Neuronal stem cell (in vitro differentiated cells): ENCODE results near the gene ABCA5.

Source experiments
- DNase-seq: peaks from one replicate; pipeline ENCODE4 v3.0.0-alpha.2; 2013; ENCODE audit warnings: low spot score
- H2AFZ ChIP-seq: one replicate; pipeline ENCODE4 v1.6.1; 2013; ENCODE audit warnings: mild to moderate bottlenecking, low read length, inconsistent platforms
- H2AK5ac ChIP-seq: 2 replicates; pipeline ENCODE4 v1.6.1; 2013; ENCODE audit warnings: low read depth, mild to moderate bottlenecking, inconsistent platforms, low read length, moderate library complexity, mixed read lengths
- H2BK120ac ChIP-seq: 2 replicates; pipeline ENCODE4 v1.6.1; 2013; ENCODE audit warnings: low read depth, mild to moderate bottlenecking, inconsistent platforms, low read length, moderate library complexity, mixed read lengths
- H2BK12ac ChIP-seq: one replicate; pipeline ENCODE4 v1.6.1; 2013; ENCODE audit warnings: low read length, inconsistent platforms
- H2BK15ac ChIP-seq: 2 replicates; pipeline ENCODE4 v1.6.1; 2013; ENCODE audit warnings: mild to moderate bottlenecking, low read length, inconsistent platforms, mixed read lengths
- H2BK5ac ChIP-seq: one replicate; pipeline ENCODE4 v1.6.1; 2013; ENCODE audit warnings: inconsistent platforms, mild to moderate bottlenecking, low read length, moderate library complexity
- H3K14ac ChIP-seq: one replicate; pipeline ENCODE4 v1.6.1; 2013; ENCODE audit warnings: low read length, inconsistent platforms
- H3K18ac ChIP-seq: 2 replicates; pipeline ENCODE4 v1.6.1; 2013; ENCODE audit warnings: low read length, inconsistent platforms
- H3K23ac ChIP-seq: 2 replicates; pipeline ENCODE4 v1.6.1; 2013; ENCODE audit warnings: low read depth, mild to moderate bottlenecking, mixed read lengths, low read length, inconsistent platforms; ENCODE audit not compliant: poor library complexity
- H3K27ac ChIP-seq: replicated peaks from 3 replicates; pipeline ENCODE4 v1.5.1; 2013; ENCODE audit warnings: low read length, inconsistent platforms
- H3K27me3 ChIP-seq, 3 experiments: 2 replicates each; pipeline ENCODE4 v1.6.1; 2013; ENCODE audit warnings: low read length in 3 of 3, mild to moderate bottlenecking in 2 of 3, inconsistent platforms in 1 of 3, low read depth in 1 of 3, mixed read lengths in 1 of 3, moderate library complexity in 1 of 3; ENCODE audit not compliant: control insufficient read depth in 3 of 3, insufficient read depth in 3 of 3
- H3K36me3 ChIP-seq, 2 donors: replicated peaks in 1 of 2; 2 replicates each; pipeline ENCODE4 v1.6.1; 2013; ENCODE audit warnings: low read length in 2 of 2; ENCODE audit not compliant: control insufficient read depth in 2 of 2, insufficient read depth in 2 of 2
- H3K4ac ChIP-seq: 2 replicates; pipeline ENCODE4 v1.6.1; 2013; ENCODE audit warnings: inconsistent platforms, mild to moderate bottlenecking, low read length, moderate library complexity
- H3K4me1 ChIP-seq, 2 donors: 1 replicate in 1 of 2; 2 replicates in 1 of 2; pipeline ENCODE4 v1.6.1; 2013; ENCODE audit warnings: low read length in 2 of 2, low read depth in 1 of 2; ENCODE audit not compliant: control insufficient read depth in 2 of 2, insufficient read depth in 1 of 2
- H3K4me2 ChIP-seq: one replicate; pipeline ENCODE4 v1.6.1; 2013; ENCODE audit warnings: mild to moderate bottlenecking, low read length, inconsistent platforms; ENCODE audit not compliant: insufficient read depth, poor library complexity, severe bottlenecking
- H3K4me3 ChIP-seq, 2 donors: 2 replicates each; pipeline ENCODE4 v1.5.1; 2013; ENCODE audit warnings: low read length in 2 of 2, mild to moderate bottlenecking in 2 of 2, inconsistent platforms in 1 of 2, moderate library complexity in 1 of 2
- H3K79me1 ChIP-seq: one replicate; pipeline ENCODE4 v1.6.1; 2013; ENCODE audit warnings: low read depth, mild to moderate bottlenecking, inconsistent platforms, low read length, moderate library complexity
- H3K9ac ChIP-seq: one replicate; pipeline ENCODE4 v1.6.1; 2013; ENCODE audit warnings: mild to moderate bottlenecking, low read depth, low read length, inconsistent platforms; ENCODE audit not compliant: poor library complexity
- H3K9me3 ChIP-seq, 2 donors: replicated peaks in 1 of 2; 2 replicates each; pipeline versions ENCODE3 to v1.6.1; 2013; ENCODE audit warnings: low read length in 2 of 2, mild to moderate bottlenecking in 2 of 2, inconsistent platforms in 1 of 2, low read depth in 1 of 2, mixed read lengths in 1 of 2, moderate library complexity in 1 of 2; ENCODE audit not compliant: control insufficient read depth in 2 of 2, insufficient read depth in 1 of 2
- H4K8ac ChIP-seq: one replicate; pipeline ENCODE4 v1.6.1; 2013; ENCODE audit warnings: low read depth, mild to moderate bottlenecking, inconsistent platforms, low read length, moderate library complexity
- H4K91ac ChIP-seq: one replicate; pipeline ENCODE4 v1.6.1; 2013; ENCODE audit warnings: low read length, low read depth, mild to moderate bottlenecking, inconsistent platforms; ENCODE audit not compliant: poor library complexity
- WGBS, 2 donors: extraction: QIAGEN DNeasy Blood & Tissue Kit; methylation state at CpG; one replicate each; pipeline ENCODE4 v1.1.7; 2013; ENCODE audit warnings: missing lambda C conversion rate in 2 of 2, mixed read lengths in 1 of 2; ENCODE audit not compliant: insufficient read length in 2 of 2, insufficient replicate concordance in 1 of 2; ENCODE audit errors: extremely low coverage in 2 of 2; 5-methylcytosine and 5-hydroxymethylcytosine counted together

Gene ABCA5

GRCh38 chr17:69320210-69320907, 6.6 kb downstream of the ABCA5 start:
- Histone ChIP-seq H3K4me3 (no peak overlapping the region), H3K27me3 (peaks cover 0 to 23% (median 0%) of the 10 kb centered on the region in 3 experiments), H2BK15ac (no peak overlapping the region), H2AFZ (no peak overlapping the region), H3K9me3 (no peaks in the 10 kb centered on the region), H2AK5ac (no peak overlapping the region), H3K4ac (no peak overlapping the region), H4K8ac (no peak overlapping the region), H2BK120ac (no peak overlapping the region), H3K36me3 (no peaks in the 10 kb centered on the region), H3K27ac (no peak overlapping the region), H2BK12ac (no peak overlapping the region), H3K23ac (no peak overlapping the region), H3K4me2 (no peak overlapping the region), H2BK5ac (no peak overlapping the region), H3K9ac (no peak overlapping the region), H3K4me1 (peaks cover 0 to 4% of the 10 kb centered on the region in 2 donors), H3K14ac (no peak overlapping the region), H3K18ac (no peak overlapping the region), H3K79me1 (no peaks in the 10 kb centered on the region), H4K91ac (no peak overlapping the region)
- DNase-seq, result no peak
- no CpG with 5 or more reads among the region's 5 CpGs for WGBS, 2 donors

GRCh38 chr17:69317625-69318024, 9.3 kb downstream of the ABCA5 start:
- no peak for DNase-seq
- Histone ChIP-seq H2AFZ (no peak overlapping the region), H3K9me3 (no peaks in the 10 kb centered on the region), H2AK5ac (no peak overlapping the region), H4K91ac (no peak overlapping the region), H3K27me3 (no peaks in the 10 kb centered on the region), H2BK12ac (no peak overlapping the region), H3K27ac (no peak overlapping the region), H2BK5ac (no peak overlapping the region), H3K36me3 (no peaks in the 10 kb centered on the region), H3K79me1 (no peaks in the 10 kb centered on the region), H3K18ac (no peak overlapping the region), H3K4me3 (no peak overlapping the region), H3K4me2 (no peak overlapping the region), H3K9ac (no peak overlapping the region), H2BK120ac (no peak overlapping the region), H3K4me1 (peaks cover 5 to 8% of the 10 kb centered on the region in 2 donors), H2BK15ac (no peak overlapping the region), H3K23ac (no peak overlapping the region), H3K4ac (no peak overlapping the region), H3K14ac (no peak overlapping the region), H4K8ac (no peak overlapping the region)
- no CpG with 5 or more reads among the region's 1 CpG for WGBS, 2 donors

DNA sequence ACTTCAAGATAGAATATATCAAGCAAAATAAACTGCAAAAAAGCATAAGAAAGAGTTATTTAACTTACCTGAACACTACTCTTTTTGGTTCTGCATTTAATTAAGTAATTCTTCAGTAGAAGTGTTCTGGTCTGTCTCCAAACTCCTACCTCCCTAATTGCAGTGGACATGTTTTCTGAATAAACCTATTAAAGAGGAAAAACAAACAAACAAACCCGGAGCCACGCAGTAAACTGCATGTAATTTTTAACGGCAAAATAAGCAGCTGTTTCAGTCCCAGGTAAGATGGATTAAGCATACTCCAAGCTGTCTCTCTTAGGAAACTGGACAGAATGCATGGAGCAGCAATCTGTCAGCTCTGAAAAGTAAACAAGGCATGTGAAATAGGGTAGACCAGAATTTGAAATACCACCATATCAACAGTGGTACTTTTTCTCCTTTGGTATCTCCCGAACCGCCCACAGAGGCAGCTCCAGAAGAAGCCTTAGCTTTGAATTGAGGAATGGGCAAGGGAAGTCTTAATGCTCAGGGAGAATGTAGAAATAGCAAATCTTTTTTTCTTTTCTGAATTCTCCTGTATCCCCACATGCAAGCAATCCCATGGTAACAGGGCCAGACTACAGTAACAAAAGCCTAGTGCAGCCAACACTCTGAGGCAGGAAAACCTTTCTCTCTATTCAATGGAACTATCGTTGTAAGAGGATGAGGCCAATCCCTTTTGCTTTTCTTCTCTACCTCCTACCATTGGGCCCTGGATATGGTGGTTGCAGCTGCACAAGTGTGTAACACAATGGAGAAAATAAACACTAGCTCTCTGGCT, 12.5 kb downstream of the ABCA5 start:
- no peak overlapping the region for H2AK5ac ChIP-seq
- peaks cover 0 to 13% of the 10 kb centered on the region in 2 donors for H3K36me3 ChIP-seq
- H3K4ac ChIP-seq, result no peak overlapping the region
- H2BK5ac ChIP-seq, result no peak overlapping the region
- peaks cover 5 to 8% of the 10 kb centered on the region in 2 donors for H3K4me1 ChIP-seq
- no peaks in the 10 kb centered on the region for H3K27me3 ChIP-seq
- H2AFZ ChIP-seq, result peak overlapping the region; percentile 67
- H3K9me3 ChIP-seq, result no peaks in the 10 kb centered on the region
- no CpG with 5 or more reads among the region's 6 CpGs for WGBS, 2 donors
- no peak overlapping the region for H3K18ac ChIP-seq
- H3K14ac ChIP-seq, result no peak overlapping the region
- H3K23ac ChIP-seq, result no peak overlapping the region
- H2BK15ac ChIP-seq, result no peak overlapping the region
- H3K4me3 ChIP-seq, result peak overlapping the region in 1 of 2 donors; percentile 53
- no peak overlapping the region for H2BK120ac ChIP-seq
- peak overlapping the region; percentile 28 for H3K4me2 ChIP-seq
- DNase-seq, result peak; percentile 30
- H3K27ac ChIP-seq, result peak overlapping the region; percentile 79
- H4K8ac ChIP-seq, result no peak overlapping the region
- H2BK12ac ChIP-seq, result no peak overlapping the region
- H4K91ac ChIP-seq, result no peak overlapping the region
- no peaks in the 10 kb centered on the region for H3K79me1 ChIP-seq
- H3K9ac ChIP-seq, result no peak overlapping the region

- no peak overlapping the region for H2BK120ac ChIP-seq
- no peak overlapping the region for H2BK15ac ChIP-seq
- H3K9me3 ChIP-seq, result peaks cover under 1 to 9% of the 10 kb centered on the region in 2 donors
- H4K8ac ChIP-seq, result no peak overlapping the region
- H3K27me3 ChIP-seq, result no peaks in the 10 kb centered on the region
- H3K36me3 ChIP-seq, result peaks cover 0 to 90% of the 10 kb centered on the region in 2 donors
- H3K14ac ChIP-seq, result no peak overlapping the region
- no peak overlapping the region for H3K18ac ChIP-seq
- H3K9ac ChIP-seq, result no peak overlapping the region
- H3K4me1 ChIP-seq, result no peaks in the 10 kb centered on the region
- no peak overlapping the region for H3K4me2 ChIP-seq
- no peak overlapping the region for H2AK5ac ChIP-seq
- no peak overlapping the region for H2BK12ac ChIP-seq
- H4K91ac ChIP-seq, result no peak overlapping the region
- DNase-seq, result no peak
- no peaks in the 10 kb centered on the region for H3K79me1 ChIP-seq
- no CpG with 5 or more reads among the region's 2 CpGs for WGBS, 2 donors
- H2BK5ac ChIP-seq, result no peak overlapping the region
- H2AFZ ChIP-seq, result no peak overlapping the region
- H3K27ac ChIP-seq, result no peak overlapping the region
- no peak overlapping the region for H3K23ac ChIP-seq
- no peak overlapping the region for H3K4me3 ChIP-seq
- no peak overlapping the region for H3K4ac ChIP-seq
Measured at GRCh38 chr17:69305177-69305576, 21.8 kb downstream of the ABCA5 start.
